ENCODE results near the gene SHPK. TPM values are rescaled to one million over a fixed set of nuclear protein-coding genes. Genes with fewer than 3 reads are reported as not detected.

Gene SHPK
- total RNA-seq, 1 experiment from 2014 or later = 20.0 TPM

DNA sequence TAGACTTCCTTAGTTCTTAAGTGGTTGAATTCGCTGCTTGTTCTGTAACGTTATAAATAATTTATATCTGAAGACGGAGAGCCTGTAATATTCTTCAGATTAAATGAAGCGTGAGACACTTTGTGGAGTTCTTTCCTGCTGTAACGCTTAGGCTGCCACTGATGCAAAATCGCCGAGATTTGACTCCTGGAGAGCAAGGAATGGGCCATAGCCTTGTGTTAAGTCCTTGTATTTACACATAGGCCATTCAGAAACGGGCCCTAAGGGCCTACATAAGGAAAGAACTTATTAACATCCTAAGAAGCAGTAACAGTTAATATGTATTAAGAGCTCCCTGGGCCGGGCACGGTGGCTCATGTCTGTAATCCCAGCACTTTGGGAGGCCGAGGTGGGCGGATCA, 33.5 kb upstream of the SHPK start:
- peak; percentile 44 for DNase-seq (ENCODE audit: low spot score)
- BruUV-seq (replicated peaks) = no TSS peak
- TF ChIP-seq EZH2 (IDR thresholded peaks at IDR 0.05; ENCODE audit: borderline replicate concordance, low read depth, low read length, poor library complexity, severe bottlenecking) (no peak), CTCF (conservative IDR thresholded peaks at IDR 0.05; ENCODE audit: low read depth, low read length) (no peak)
- intact Hi-C loops (cut with micrococcal nuclease; ENCODE audit: unreplicated experiment) = no loop called here
- peaks cover 7% of the 10 kb centered on the region for H3K4me1 ChIP-seq (ENCODE audit: insufficient read depth, low read length, poor library complexity, severe bottlenecking)
- H3K9me3 ChIP-seq (ENCODE audit: low read depth, low read length, poor library complexity, severe bottlenecking) = no peaks in the 10 kb centered on the region
- POLR2A ChIA-PET (ENCODE audit: low non-redundant PET) = no interaction called here
- peak overlapping the region; percentile 92 for H3K27ac ChIP-seq (ENCODE audit: low read depth, low read length, poor library complexity, severe bottlenecking)
- H3K27me3 ChIP-seq (replicated peaks; ENCODE audit: insufficient read depth, low read depth, low read length, poor library complexity) = no peaks in the 10 kb centered on the region
- peaks cover 3% of the 10 kb centered on the region for H3K36me3 ChIP-seq (ENCODE audit: insufficient read depth, low read length, poor library complexity, severe bottlenecking)
- CTCF ChIA-PET = no interaction called here
- peak overlapping the region; percentile 100 for H3K4me3 ChIP-seq (ENCODE audit: low read depth, low read length, poor library complexity, severe bottlenecking)

DNA sequence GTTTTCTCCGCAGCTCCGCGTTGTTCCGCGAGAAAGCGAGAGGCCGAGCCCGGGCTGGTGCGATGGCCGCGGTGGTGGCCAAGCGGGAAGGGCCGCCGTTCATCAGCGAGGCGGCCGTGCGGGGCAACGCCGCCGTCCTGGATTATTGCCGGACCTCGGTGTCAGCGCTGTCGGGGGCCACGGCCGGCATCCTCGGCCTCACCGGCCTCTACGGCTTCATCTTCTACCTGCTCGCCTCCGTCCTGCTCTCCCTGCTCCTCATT, 33.0 kb upstream of the SHPK start:
- no peak for DNase-seq (ENCODE audit: low spot score)
- no peak for TF ChIP-seq CTCF (conservative IDR thresholded peaks at IDR 0.05; ENCODE audit: low read depth, low read length)
- TF ChIP-seq EZH2 (IDR thresholded peaks at IDR 0.05; ENCODE audit: borderline replicate concordance, low read depth, low read length, poor library complexity, severe bottlenecking) = no peak
- H3K27ac ChIP-seq (ENCODE audit: low read depth, low read length, poor library complexity, severe bottlenecking) = peak overlapping the region; percentile 92
- H3K27me3 ChIP-seq (replicated peaks; ENCODE audit: insufficient read depth, low read depth, low read length, poor library complexity) = no peaks in the 10 kb centered on the region
- H3K4me3 ChIP-seq (ENCODE audit: low read depth, low read length, poor library complexity, severe bottlenecking) = peak overlapping the region; percentile 100
- ChIA-PET POLR2A (ENCODE audit: low non-redundant PET) (no interaction called here), CTCF (no interaction called here)
- intact Hi-C loops (cut with micrococcal nuclease; ENCODE audit: unreplicated experiment) = no loop called here
- H3K4me1 ChIP-seq (ENCODE audit: insufficient read depth, low read length, poor library complexity, severe bottlenecking) = peaks cover 7% of the 10 kb centered on the region
- H3K9me3 ChIP-seq (ENCODE audit: low read depth, low read length, poor library complexity, severe bottlenecking) = no peaks in the 10 kb centered on the region
- BruUV-seq (replicated peaks) = TSS peak; percentile 93
- peaks cover 7% of the 10 kb centered on the region for H3K36me3 ChIP-seq (ENCODE audit: insufficient read depth, low read length, poor library complexity, severe bottlenecking)

DNA sequence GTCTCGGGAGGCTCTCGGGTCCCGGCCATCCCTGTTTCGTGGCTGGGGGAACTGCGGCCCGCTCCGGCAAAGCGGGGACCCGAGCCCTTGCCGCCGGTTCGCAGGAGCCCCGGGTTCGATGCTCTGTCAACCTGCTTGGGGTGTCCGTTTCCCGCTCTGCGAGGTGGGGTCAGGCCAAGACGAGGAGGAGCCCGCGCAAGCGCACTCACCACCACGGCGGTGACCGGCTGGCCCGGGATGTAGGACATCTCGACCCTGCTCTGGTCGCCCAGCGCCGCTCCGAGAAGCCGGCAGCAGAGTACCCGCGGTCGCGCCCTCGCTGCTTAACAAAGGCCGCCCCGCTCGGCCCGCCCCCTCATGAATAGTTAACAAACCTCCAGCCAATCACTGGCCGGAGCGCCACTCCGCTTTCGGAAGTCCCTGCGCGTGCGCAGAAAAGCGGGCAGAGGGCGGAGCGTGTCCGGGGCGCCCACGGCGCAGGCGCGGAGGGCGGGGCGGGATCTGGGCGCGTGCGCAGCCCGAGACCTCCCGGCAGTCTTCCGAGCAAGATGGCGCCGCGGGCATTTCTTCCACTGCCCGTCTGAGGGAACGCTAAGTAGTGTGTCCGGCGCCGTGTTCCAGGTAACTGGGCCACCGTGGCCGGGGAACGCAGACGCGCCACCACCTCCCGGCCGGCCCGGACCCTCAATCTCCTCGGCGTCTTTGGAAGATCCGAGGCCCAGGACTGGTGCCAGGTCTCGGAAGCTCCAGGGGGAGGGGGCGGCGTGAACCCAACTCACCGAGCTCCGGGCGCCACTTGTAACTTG, 32.4 kb upstream of the SHPK start, which contains the start of the genes EMC6 and TAX1BP3:
Gene EMC6, plus strand, starts transcription at position 534 of the 806 bp plus-strand sequence. CDS start 335 bp downstream, outside the sequence.
Gene TAX1BP3, minus strand, starts transcription at position 300 of the 806 bp plus-strand sequence. Its CDS starts 52 bp downstream, at position 248.
- POLR2A ChIA-PET (ENCODE audit: low non-redundant PET) = no interaction called here
- BruUV-seq (replicated peaks) = no TSS peak

More for the DNA sequence above, 32.4 kb upstream of the SHPK start, which contains the start of the genes EMC6 and TAX1BP3:
- CTCF ChIA-PET = no interaction called here
- H3K27me3 ChIP-seq (replicated peaks; ENCODE audit: insufficient read depth, low read depth, low read length, poor library complexity) = no peaks in the 10 kb centered on the region
- H3K36me3 ChIP-seq (ENCODE audit: insufficient read depth, low read length, poor library complexity, severe bottlenecking) = peaks cover 10% of the 10 kb centered on the region
- H3K9me3 ChIP-seq (ENCODE audit: low read depth, low read length, poor library complexity, severe bottlenecking) = no peaks in the 10 kb centered on the region
- peak within 1 kb of the TSS; percentile 100 for H3K4me3 ChIP-seq (ENCODE audit: low read depth, low read length, poor library complexity, severe bottlenecking)
- no peak for TF ChIP-seq EZH2 (IDR thresholded peaks at IDR 0.05; ENCODE audit: borderline replicate concordance, low read depth, low read length, poor library complexity, severe bottlenecking)
- TF ChIP-seq CTCF (conservative IDR thresholded peaks at IDR 0.05; ENCODE audit: low read depth, low read length) = no peak
- intact Hi-C loops (cut with micrococcal nuclease; ENCODE audit: unreplicated experiment) = no loop called here
- H3K27ac ChIP-seq (ENCODE audit: low read depth, low read length, poor library complexity, severe bottlenecking) = peak within 1 kb of the TSS; percentile 92
- peak; percentile 98 for DNase-seq (ENCODE audit: low spot score)
- H3K4me1 ChIP-seq (ENCODE audit: insufficient read depth, low read length, poor library complexity, severe bottlenecking) = peaks cover 7% of the 10 kb centered on the region
